Osteocyte (in vitro differentiated cells): ENCODE measurements around the gene FNTB. TPM values are rescaled to one million over a fixed set of nuclear protein-coding genes. Genes with fewer than 3 reads are reported as not detected.
"Not testable (repeated sequence)": the region's sequence is repeated elsewhere in the genome, so short reads cannot be mapped to it uniquely, and the experiment has no call there.

ENCODE experiments used
- DNase-seq: peaks from one replicate; pipeline ENCODE4 v3.0.0; 2021; ENCODE audit warnings: mixed read lengths; ENCODE audit not compliant: unreplicated experiment; ENCODE audit errors: extremely low spot score
- H3K27ac Mint-ChIP-seq: one replicate; pipeline ENCODE4 v1.8.0; 2021; ENCODE audit warnings: mild to moderate bottlenecking, mixed read lengths; ENCODE audit not compliant: unreplicated experiment
- H3K27me3 Mint-ChIP-seq: one replicate; pipeline ENCODE4 v1.8.0; 2021; ENCODE audit warnings: mixed read lengths; ENCODE audit not compliant: unreplicated experiment
- H3K36me3 Mint-ChIP-seq: one replicate; pipeline ENCODE4 v1.8.0; 2021; ENCODE audit warnings: mixed read lengths; ENCODE audit not compliant: unreplicated experiment
- H3K4me1 Mint-ChIP-seq: one replicate; pipeline ENCODE4 v1.8.0; 2021; ENCODE audit warnings: mixed read lengths; ENCODE audit not compliant: unreplicated experiment
- H3K4me3 Mint-ChIP-seq: one replicate; pipeline ENCODE4 v1.8.0; 2021; ENCODE audit warnings: mild to moderate bottlenecking, moderate library complexity, mixed read lengths; ENCODE audit not compliant: unreplicated experiment
- H3K9me3 Mint-ChIP-seq: one replicate; pipeline ENCODE4 v1.8.0; 2021; ENCODE audit warnings: mixed read lengths; ENCODE audit not compliant: unreplicated experiment
- CTCF ChIP-seq: fragments of 200-600 bp; sonication (generic); IDR thresholded peaks from 2 replicates; pipeline ENCODE4 v1.5.0; 2021; ENCODE audit warnings: antibody characterized with exemption, mild to moderate bottlenecking, moderate library complexity
- total RNA-seq: library from RNA; stranded (reverse); gene quantifications from 2 replicates; pipeline ENCODE4 v1.2.1, GENCODE V29; 2021

Gene FNTB
- total RNA-seq, 1 donor from 2014 or later: 23.2 TPM

GRCh38 chr14:65082930-65083329, 96.2 kb downstream of the FNTB start:
- no peak for DNase-seq
- H3K36me3 Mint-ChIP-seq: peaks cover 72% of the 10 kb centered on the region
- no peak overlapping the region for H3K4me3 Mint-ChIP-seq
- no peak for TF ChIP-seq CTCF
- H3K9me3 Mint-ChIP-seq: no peaks in the 10 kb centered on the region
- H3K27me3 Mint-ChIP-seq: no peaks in the 10 kb centered on the region
- peaks cover 1% of the 10 kb centered on the region for H3K4me1 Mint-ChIP-seq
- no peak overlapping the region for H3K27ac Mint-ChIP-seq

GRCh38 chr14:65084554-65085505, 98.1 kb downstream of the FNTB start:
- peaks cover 1% of the 10 kb centered on the region for H3K4me1 Mint-ChIP-seq
- TF ChIP-seq CTCF: no peak
- H3K9me3 Mint-ChIP-seq: no peaks in the 10 kb centered on the region
- H3K4me3 Mint-ChIP-seq: no peak overlapping the region
- DNase-seq: no peak
- H3K27me3 Mint-ChIP-seq: no peaks in the 10 kb centered on the region
- no peak overlapping the region for H3K27ac Mint-ChIP-seq
- H3K36me3 Mint-ChIP-seq: peaks cover 76% of the 10 kb centered on the region

DNA sequence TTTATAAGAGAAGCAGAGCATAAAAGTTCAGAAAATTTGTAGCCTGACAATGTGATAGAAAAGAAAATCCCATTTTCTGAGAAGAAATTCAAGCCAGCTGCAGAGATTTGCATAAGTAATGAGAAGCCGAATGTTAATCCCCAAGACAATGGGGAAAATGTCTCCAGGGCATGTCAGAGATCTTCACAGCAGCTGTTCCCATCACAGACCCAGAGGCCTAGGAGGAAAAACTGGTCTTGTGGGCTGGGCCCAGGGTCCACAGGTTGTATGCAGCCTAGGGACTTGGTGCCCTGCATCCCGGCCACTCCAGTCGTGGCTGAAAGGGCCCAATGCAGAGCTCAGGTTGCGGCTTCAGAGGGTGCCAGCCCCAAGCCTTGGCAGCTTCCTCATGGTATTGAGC, 100.0 kb downstream of the FNTB start:
- not testable (repeated sequence) for H3K27ac Mint-ChIP-seq, H3K4me3 Mint-ChIP-seq, H3K9me3 Mint-ChIP-seq, H3K4me1 Mint-ChIP-seq, H3K27me3 Mint-ChIP-seq, DNase-seq
- H3K36me3 Mint-ChIP-seq: peaks cover 73% of the 10 kb centered on the region

- not testable (repeated sequence) for H3K4me1 Mint-ChIP-seq, H3K9me3 Mint-ChIP-seq, DNase-seq, H3K27me3 Mint-ChIP-seq, H3K4me3 Mint-ChIP-seq, H3K27ac Mint-ChIP-seq
- peaks cover 67% of the 10 kb centered on the region for H3K36me3 Mint-ChIP-seq
Measured at GRCh38 chr14:65087835-65088234, 101.1 kb downstream of the FNTB start.

GRCh38 chr14:65092349-65092748, 105.7 kb downstream of the FNTB start:
- Mint-ChIP-seq H3K27me3 (no peaks in the 10 kb centered on the region), H3K36me3 (peaks cover 69% of the 10 kb centered on the region), H3K4me1 (peaks cover 15% of the 10 kb centered on the region), H3K27ac (no peak overlapping the region), H3K4me3 (no peak overlapping the region), H3K9me3 (no peaks in the 10 kb centered on the region)
- DNase-seq: no peak
- no peak for TF ChIP-seq CTCF

GRCh38 chr14:65095633-65096205, 109.0 kb downstream of the FNTB start:
- no peak overlapping the region for H3K4me3 Mint-ChIP-seq
- no peak overlapping the region for H3K27ac Mint-ChIP-seq
- no peaks in the 10 kb centered on the region for H3K27me3 Mint-ChIP-seq
- peaks cover 37% of the 10 kb centered on the region for H3K4me1 Mint-ChIP-seq
- H3K36me3 Mint-ChIP-seq: peaks cover 51% of the 10 kb centered on the region
- TF ChIP-seq CTCF: no peak
- DNase-seq: no peak
- H3K9me3 Mint-ChIP-seq: no peaks in the 10 kb centered on the region
